HuH-7.5 (cell line): ENCODE results near the gene KCNMB4.
A peak's percentile ranks its signal among the peaks of the same experiment; 100 is the strongest.

Source experiments
- DNase-seq: peaks from one replicate; pipeline ENCODE4 v3.0.0; 2011; ENCODE audit warnings: low spot score

The KCNMB4 gene

DNA sequence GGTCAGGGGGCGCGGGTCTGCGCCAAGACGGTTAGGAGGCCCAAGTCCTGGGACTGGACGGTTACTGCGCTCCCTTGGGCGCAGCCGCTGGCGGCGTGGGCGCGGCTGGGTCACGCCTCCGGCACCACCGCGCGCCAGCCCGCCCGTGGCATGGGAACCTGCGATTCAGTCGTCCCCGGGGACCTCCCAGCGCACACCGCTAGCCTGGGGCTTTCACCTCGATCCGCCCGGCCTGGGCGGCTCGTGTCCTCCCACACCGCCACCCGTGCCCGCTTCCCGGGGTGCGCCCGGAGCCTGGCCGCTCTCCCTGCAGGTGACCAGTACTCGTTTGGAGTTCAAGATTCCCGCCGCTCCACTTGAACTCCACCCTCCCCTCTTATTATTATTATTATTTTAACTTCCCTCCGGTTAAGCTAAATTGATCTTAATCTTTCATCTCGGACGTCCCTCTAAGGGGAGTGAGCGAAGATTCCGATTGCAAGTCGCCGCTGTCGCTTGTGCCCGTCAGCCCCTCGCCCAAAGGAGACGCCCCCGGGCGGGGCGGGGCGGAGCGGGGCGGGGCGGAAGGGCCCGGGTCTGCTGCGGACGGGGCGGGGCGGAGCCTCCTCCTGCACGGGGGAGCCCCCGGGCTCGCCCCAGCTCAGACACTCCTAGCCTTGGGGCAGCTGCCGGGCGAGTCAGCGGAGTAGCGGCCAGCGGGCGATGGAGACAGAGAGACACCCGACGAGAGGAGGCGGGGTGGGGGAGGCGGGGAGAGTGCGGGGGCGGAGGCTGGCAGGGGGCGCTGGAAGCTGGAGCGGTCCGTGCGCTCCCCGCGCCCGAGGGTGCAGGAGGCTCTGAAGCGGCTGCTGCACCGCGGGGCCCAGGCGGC lies at the start of gene KCNMB4:
Gene KCNMB4, plus strand, starts transcription at position 643 of the 871 bp plus-strand sequence. CDS start 445 bp downstream, outside the sequence.
- DNase-seq = peak; percentile 76

DNA sequence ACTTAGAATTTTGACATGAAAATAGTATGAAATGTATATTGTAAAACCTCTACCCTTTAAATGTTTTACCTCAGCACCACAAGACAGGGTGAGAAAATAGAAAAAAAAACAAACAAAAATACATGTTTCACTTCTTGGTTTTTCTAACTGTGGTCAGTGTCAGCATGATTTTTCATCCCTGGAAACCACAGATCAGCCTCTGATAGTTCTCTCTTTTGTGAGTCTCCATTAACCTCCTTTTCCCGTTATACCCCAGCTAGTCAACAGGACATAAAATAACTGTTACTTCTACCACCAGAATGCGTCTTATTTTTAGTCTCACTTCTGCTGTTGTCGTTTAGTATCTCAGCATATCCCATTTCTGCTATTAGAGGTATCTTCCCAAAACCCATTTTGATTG lies 48.3 kb upstream of the KCNMB4 start:
- no peak for DNase-seq

DNA sequence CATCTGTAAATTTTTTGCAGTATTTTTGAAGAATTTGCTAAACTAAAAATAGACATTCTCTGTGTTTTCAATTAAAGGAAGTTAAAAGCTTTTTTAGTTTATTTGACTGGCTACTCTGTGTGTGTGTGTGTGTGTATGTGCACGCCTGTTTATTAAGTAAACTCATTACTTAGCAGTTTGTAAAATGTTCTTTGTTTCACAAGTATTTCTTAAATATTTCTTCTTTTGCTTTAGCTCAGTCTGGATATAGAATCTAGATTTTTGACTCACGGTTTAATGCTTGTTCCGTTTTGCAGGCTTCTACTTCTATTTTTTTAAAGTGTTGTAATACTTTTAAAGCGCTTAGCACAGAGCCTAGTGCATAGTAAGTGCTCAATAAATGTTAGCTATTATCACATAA lies 46.5 kb upstream of the KCNMB4 start:
- DNase-seq = no peak

DNA sequence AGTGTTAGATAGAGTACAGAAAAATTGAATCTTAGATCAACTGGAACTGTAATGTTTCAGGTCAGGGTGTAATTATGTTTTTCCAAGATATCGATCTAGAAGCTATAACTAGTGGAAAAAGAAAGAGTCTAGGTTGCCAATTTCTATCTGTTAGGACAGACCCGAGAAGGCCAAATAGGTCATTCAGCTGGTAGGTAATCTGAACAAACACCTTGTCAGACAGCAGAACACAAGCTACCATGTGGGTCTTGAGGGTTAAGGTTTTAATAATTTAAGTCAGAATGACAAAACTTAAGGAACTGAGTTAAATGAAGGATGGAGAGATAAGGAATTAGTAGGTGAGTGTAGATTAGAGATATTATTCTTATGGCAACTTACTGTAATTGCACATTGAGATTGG lies 44.9 kb upstream of the KCNMB4 start:
- DNase-seq = no peak

- no peak for DNase-seq
Measured at GRCh38 chr12:70327541-70327940, 38.5 kb upstream of the KCNMB4 start.

- DNase-seq = no peak
Measured at GRCh38 chr12:70329728-70330127, 36.4 kb upstream of the KCNMB4 start.

DNA sequence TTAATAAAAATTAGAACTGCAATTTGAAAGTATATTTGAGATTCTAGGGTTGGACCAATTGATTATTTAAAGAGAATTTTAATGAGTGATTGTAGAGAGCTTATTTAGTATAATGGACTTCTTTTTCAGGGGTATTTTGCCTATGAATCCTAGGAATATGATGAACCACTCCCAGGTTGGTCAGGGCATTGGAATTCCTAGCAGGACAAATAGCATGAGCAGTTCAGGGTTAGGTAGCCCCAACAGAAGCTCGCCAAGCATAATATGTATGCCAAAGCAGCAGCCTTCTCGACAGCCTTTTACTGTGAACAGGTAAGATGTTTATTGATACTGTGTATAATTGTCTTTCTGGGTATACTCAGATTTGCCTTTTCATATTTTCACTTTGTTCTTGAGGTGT lies 35.9 kb upstream of the KCNMB4 start:
- no peak for DNase-seq

GRCh38 chr12:70332236-70332635 lies 33.9 kb upstream of the KCNMB4 start:
- no peak for DNase-seq

DNA sequence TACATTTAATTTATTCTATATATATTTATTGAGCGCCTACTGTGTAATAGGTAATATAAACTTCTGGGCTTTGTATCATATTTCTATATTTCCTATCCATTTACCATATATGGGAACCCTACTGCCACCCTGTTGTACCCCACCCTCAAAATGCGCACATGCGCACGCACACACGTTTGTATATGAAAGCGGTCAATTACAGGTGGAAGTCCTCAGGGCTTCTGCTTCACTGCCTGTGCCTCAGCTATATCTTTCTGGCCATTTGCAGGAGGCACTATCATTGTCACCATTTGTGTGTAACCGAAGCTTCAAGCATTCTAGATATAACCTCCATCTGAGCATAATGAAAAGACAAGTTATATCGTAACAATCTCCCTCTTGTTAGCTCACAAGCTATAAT lies 31.3 kb upstream of the KCNMB4 start:
- no peak for DNase-seq

GRCh38 chr12:70338531-70338930 lies 27.6 kb upstream of the KCNMB4 start:
- no peak for DNase-seq

DNA sequence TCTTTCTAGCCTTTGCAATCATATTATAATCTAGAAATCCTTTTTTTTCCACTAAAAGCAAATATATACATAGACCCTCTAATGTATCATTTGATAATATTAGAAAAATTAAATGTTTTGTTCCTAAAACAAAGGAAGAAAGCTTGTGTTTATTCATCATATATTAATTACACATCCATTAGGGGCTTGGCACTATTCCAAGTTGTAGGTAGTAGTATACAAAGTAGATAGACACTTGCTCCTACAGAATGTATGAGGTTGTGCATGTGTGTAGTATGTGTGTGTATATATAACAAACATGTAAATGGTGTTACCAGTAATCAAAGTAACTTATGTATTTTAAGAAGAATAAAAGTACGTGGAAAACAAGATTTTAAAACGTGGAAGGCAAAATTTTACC lies 15.0 kb upstream of the KCNMB4 start:
- no peak for DNase-seq

DNA sequence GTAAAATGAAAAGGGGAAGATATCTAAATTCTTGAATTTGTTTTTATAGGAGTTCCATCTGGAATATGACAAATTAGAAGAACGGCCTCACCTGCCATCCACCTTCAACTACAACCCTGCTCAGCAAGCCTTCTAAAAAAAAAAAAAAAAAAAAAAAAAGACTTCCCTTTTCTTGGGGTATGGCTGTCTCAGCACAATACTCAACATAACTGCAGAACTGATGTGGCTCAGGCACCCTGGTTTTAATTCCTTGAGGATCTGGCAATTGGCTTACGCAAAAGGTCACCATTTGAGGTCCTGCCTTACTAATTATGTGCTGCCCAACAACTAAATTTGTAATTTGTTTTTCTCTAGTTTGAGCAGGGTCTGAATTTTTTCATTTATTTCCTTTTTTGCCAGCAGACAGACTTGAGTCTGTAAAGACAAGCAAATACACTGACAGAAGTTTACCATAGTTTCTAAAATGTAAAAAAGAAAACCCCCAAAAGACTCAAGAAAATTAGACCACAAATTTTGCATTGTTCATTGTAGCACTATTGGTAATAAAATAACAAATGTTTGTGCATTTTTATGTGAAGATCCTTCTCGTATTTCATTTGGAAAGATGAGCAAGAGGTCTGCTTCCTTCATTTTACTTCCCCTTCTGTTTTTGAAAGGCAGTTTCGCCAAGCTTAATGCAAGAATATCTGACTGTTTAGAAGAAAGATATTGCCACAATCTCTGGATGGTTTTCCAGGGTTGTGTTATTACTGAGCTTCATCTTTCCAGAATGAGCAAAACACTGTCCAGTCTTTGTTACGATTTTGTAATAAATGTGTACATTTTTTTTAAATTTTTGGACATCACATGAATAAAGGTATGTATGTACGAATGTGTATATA lies 12.1 kb upstream of the KCNMB4 start:
- no peak for DNase-seq

GRCh38 chr12:70354787-70355186 lies 11.3 kb upstream of the KCNMB4 start:
- DNase-seq = no peak

DNA sequence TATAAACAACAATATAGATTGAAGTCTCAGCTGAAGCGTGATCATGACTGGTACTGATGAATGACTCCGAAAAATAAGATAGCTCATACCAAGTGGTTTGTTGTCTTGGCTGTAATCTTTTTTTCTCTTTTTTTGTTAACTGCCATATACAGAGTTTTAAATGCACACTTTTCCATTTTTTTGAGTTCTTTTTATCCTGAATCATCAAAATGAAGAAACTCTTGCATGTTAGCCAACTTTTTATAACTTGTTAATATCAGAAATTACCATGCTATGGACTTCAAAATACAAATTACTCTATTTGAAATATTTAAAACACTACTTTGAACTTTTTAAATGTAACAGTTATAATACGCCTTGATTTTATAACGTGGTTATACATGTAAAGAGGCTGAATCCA lies 10.1 kb upstream of the KCNMB4 start:
- no peak for DNase-seq

DNA sequence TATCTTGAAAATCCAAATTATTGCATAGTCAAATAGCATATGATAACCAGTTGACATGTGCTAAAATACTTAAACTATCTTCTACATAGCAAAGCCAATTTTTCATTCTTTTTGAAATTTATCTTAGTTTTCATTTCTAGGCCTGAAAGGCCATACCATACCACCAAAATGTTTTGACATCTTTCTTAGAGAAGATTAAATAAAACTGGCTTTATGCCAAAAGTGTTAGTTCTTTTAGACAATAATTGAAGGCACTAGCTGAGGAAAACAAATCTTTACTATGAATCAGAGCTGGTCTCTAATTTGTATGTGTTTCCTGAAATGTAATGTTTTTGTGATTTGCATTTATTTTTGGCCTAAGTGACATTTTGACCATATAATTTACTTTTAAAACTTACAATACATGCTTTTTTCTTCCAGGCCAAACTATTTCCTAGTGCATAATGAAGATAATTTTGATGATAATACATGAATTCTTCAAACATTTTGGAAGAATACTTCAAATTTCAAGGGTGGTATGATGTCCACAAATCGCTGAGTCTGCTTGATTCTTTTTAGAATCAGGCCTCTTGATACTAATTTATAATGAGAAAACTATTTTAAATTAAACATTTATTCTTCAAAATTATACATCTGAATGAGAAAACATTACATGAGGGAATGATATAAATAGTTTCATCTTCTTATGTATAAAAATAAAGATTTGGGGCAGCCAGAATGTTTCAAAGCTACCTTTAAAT lies 6.5 kb upstream of the KCNMB4 start:
- no peak for DNase-seq

- DNase-seq = no peak
Measured at GRCh38 chr12:70360218-70360617, 5.9 kb upstream of the KCNMB4 start.

DNA sequence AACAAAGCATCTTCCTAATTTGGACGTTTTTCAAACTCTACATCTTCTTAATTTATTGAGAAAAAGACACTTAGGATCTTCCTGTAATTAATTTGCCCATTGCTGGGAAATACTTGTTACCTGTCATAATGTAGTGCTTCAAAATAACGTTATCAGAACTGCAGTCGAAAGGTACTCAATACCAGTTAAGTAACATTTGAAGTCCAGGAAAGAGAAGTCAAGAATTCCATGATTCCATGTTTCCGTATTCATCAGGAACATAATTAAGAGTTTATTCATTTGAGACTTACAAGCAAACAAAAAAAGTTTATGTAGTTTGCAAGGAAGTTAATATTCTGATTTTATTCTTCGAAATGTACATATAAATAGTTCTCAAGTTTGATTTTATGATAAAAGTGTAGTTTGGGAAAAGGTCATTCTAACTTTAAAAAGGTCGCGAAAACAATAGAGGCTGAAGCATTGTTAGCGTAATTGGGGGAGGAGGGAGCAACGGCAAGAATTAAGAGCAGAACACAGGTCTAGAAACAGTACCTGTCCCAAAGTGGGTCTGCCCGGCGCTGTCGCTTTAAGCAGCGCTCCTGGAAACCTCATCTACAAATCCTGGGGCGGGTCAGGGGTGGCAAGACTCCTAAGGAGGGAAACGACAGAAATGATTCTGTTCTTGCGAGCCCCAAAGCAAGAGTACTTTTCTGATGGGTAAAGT lies 1.2 kb upstream of the KCNMB4 start:
- no peak for DNase-seq

- DNase-seq = peak; percentile 9
Measured at GRCh38 chr12:70365398-70365647, 767 bp upstream of the KCNMB4 start.

- peak; percentile 45 for DNase-seq
Measured at GRCh38 chr12:70366581-70367257, 629 bp downstream of the KCNMB4 start.

DNA sequence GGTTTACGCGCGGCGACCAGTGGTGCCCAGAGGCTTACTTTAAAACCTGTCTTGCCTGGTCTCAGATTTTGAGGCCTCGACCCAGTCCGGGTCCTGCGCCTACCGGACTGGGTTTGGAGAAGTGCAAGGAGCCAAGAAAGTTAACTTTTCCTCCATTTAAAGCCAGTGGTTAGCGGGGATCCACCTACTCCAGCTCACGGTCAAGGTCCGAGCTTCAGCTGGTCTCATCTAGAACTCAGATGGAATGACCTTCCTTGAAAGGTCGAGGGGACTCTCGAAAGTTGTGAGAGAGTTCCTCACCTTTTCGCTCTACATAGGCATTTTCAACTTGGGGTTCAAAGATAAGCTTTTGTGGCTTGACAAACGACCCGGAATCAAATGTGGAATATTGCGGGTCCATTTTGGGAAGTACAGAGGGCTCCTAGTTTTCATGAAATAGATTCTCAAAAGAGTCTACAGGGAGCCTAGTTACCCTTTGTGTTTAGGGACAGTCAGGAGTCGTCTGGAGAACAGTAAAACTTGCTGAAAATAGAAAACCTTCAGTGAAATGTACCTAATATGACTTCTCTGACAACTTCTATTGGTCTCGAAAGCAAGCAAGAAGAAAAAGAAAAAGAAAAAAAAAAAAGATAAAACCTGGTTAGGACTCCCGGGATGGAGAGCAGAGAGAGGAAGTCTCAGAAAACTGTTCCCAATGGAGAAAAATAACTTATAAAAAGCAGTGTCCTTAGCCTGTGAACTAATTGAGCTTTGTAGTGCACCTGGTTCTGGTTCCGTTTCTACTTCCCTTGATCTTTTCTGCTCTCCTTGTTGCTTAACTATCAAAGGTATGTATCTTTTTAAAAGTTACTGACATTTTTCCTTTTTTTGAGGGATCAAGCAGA lies 1.4 kb downstream of the KCNMB4 start:
- peak; percentile 26 for DNase-seq
